Ishikawa (cell line): ENCODE measurements around the gene NME7.

Experiments used
- CEBPB ChIP-seq: IDR thresholded peaks from 2 replicates; pipeline ENCODE4 v1.6.1; 2012
- CREB1 ChIP-seq: IDR thresholded peaks from 2 replicates; pipeline ENCODE4 v1.6.1; 2012; ENCODE audit warnings: low read depth
- EGR1 ChIP-seq: IDR thresholded peaks from 2 replicates; pipeline ENCODE4 v1.6.1; 2012
- EP300 ChIP-seq: IDR thresholded peaks from 2 replicates; pipeline ENCODE4 v1.6.1; 2012; ENCODE audit warnings: borderline replicate concordance
- FOXM1 ChIP-seq: IDR thresholded peaks from 2 replicates; pipeline ENCODE4 v1.6.1; 2012; ENCODE audit warnings: low read depth, borderline replicate concordance
- NFIC ChIP-seq: IDR thresholded peaks from 2 replicates; pipeline ENCODE4 v1.6.1; 2012
- RAD21 ChIP-seq: IDR thresholded peaks from 2 replicates; pipeline ENCODE4 v1.6.1; 2012; ENCODE audit warnings: low read depth
- TAF1 ChIP-seq: IDR thresholded peaks from 2 replicates; pipeline ENCODE4 v1.6.1; 2012; ENCODE audit warnings: low read depth, mild to moderate bottlenecking
- TCF12 ChIP-seq: IDR thresholded peaks from 2 replicates; pipeline ENCODE4 v1.6.1; 2012; ENCODE audit warnings: low read depth
- TEAD4 ChIP-seq: IDR thresholded peaks from 2 replicates; pipeline ENCODE4 v1.6.1; 2012
- YY1 ChIP-seq: IDR thresholded peaks from 2 replicates; pipeline ENCODE4 v1.6.1; 2012; ENCODE audit warnings: low read depth
- ZBTB7A ChIP-seq: IDR thresholded peaks from 2 replicates; pipeline ENCODE4 v1.6.1; 2012; ENCODE audit warnings: low read depth
- TF ChIP-seq, protein P1 (sequence below): IDR thresholded peaks from 2 replicates; pipeline ENCODE4 v1.6.1; 2012
- TF ChIP-seq, protein P2 (sequence below): IDR thresholded peaks from 2 replicates; pipeline ENCODE4 v1.6.1; 2012; ENCODE audit warnings: low read depth, mild to moderate bottlenecking
- TF ChIP-seq, protein P3 (sequence below): IDR thresholded peaks from 2 replicates; pipeline ENCODE4 v1.6.1; 2012

Gene NME7

DNA sequence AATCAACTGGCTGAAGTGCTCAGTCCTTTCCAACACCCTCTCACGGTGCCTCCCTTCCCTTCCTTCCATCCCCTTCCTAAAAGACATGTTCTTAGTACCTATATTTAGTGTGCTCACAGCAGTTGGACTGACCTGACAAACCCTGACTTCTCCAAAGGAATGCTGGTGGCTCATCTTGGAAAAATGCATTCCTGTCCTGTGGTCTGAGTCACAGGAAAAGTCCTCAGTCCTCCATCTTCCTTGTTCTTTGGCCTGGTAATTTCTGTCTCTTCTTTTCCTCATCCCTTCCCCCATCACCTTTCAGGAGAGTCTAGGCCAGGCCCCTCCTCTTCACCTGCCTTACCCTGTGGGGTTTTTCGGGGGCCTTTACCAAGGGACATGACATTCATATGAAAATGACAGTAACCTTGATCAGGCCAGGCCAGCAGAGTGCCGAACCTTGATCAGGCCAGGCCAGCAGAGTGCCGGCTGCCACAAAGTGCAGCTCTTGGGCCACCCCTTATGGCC is 253.9 kb downstream of the NME7 start:
- TF ChIP-seq TEAD4, result peak; percentile 73
- TF ChIP-seq, protein P1, sequence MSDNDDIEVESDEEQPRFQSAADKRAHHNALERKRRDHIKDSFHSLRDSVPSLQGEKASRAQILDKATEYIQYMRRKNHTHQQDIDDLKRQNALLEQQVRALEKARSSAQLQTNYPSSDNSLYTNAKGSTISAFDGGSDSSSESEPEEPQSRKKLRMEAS, result no peak

DNA sequence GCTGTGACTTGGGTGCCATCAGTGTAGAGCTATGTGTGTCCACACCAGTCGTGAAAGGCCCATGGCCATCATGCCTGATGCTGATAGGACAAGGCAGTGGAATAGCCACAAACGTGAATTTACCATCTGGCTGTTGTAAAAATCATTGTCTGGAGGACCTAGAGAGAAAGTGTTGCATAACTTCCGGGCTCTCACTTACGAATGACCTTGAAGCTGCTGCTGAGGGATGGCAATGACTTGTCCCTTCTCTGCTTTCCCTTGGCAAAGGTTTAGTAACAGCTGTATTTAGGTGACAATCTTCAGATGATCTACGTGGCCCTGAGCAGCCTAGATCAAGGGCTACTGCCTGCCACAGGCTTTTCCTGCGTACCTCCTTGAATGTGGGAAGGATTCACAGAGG is 255.4 kb downstream of the NME7 start:
- TF ChIP-seq TEAD4 (no peak), ZBTB7A (no peak), YY1 (no peak), RAD21 (no peak), NFIC (no peak)
- TF ChIP-seq, protein P2, sequence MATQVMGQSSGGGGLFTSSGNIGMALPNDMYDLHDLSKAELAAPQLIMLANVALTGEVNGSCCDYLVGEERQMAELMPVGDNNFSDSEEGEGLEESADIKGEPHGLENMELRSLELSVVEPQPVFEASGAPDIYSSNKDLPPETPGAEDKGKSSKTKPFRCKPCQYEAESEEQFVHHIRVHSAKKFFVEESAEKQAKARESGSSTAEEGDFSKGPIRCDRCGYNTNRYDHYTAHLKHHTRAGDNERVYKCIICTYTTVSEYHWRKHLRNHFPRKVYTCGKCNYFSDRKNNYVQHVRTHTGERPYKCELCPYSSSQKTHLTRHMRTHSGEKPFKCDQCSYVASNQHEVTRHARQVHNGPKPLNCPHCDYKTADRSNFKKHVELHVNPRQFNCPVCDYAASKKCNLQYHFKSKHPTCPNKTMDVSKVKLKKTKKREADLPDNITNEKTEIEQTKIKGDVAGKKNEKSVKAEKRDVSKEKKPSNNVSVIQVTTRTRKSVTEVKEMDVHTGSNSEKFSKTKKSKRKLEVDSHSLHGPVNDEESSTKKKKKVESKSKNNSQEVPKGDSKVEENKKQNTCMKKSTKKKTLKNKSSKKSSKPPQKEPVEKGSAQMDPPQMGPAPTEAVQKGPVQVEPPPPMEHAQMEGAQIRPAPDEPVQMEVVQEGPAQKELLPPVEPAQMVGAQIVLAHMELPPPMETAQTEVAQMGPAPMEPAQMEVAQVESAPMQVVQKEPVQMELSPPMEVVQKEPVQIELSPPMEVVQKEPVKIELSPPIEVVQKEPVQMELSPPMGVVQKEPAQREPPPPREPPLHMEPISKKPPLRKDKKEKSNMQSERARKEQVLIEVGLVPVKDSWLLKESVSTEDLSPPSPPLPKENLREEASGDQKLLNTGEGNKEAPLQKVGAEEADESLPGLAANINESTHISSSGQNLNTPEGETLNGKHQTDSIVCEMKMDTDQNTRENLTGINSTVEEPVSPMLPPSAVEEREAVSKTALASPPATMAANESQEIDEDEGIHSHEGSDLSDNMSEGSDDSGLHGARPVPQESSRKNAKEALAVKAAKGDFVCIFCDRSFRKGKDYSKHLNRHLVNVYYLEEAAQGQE, result no peak

DNA sequence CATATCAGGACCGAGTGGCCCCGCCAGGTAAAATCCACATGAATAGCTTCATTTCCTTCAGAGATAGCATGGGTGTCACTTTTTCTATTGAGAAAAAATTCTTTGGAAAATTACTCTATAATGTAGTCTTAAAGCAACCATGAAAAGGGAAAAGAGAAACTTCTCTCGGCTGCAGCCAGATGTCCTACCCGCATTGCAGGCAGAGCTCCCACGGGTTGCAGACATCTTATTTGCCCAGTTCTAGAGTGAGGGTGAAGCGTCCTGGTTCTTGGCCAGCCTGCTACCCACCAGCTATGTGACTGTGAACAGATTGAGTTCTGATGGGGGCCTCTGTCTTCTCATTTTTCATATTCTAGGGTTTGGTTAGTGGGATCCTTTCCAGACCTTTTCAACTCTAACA is 256.1 kb downstream of the NME7 start:
- TF ChIP-seq, protein P2, result no peak
- TF ChIP-seq RAD21 (no peak), TAF1 (no peak)

DNA sequence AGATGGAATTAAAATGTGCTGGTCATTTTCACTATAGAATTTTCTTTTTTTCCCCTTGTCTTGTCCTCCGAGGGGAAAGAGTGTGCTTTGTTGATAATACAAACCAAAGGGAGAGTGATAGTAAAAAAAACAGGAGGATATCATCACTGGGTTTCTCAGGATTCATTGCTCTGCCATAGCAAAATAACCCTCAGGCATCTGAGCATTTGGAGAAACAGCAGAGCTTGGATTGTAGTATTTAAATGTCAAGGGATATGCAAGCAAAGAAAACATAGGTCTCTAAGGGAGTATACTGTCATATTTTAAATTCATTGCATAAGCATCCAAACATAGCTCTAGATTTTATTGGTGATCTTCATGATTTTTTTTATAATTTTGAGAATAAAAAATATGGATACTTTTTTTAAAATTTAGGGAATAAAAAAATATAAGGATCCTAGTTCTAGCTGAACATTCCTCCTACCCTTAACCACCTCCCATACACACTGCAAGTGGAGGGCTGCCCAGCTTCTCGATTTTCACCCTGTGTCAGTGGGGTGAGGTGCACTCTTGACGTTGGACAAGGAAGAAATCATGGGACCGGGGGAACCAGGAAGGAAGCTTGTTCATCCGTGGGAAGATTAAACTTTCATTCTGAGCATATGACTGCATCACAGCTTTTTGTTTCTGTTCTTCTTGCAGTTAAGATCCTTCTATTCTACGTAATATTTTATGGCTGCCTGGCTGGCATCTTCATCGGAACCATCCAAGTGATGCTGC is 256.7 kb downstream of the NME7 start:
- TF ChIP-seq, protein P1, result no peak
- TF ChIP-seq CEBPB, result no peak
- no peak for TF ChIP-seq EP300
- no peak for TF ChIP-seq EGR1
- TF ChIP-seq CREB1, result no peak
- TF ChIP-seq NFIC, result no peak
- TF ChIP-seq TCF12, result no peak
- no peak for TF ChIP-seq TAF1

DNA sequence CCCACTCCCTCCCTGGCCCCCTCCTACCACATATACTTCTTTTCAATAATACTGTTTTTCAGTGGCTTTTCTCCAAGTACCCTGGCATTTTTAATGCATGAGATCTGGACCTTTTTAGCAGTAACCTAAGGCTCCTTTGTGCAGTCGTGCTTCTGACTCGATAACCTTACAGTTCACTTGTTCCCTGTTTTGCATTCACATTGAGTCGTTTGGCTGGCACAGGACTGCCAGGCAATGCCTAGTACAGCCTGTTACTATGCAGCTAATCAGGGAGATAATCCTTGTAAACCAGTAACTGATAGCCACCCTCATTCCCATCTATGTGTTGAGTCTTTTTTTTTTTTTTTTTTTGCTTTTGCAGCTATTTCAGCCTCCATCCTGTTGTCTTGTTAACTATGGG is 257.4 kb downstream of the NME7 start:
- TF ChIP-seq TEAD4 (no peak), EP300 (no peak)
- TF ChIP-seq, protein P3, sequence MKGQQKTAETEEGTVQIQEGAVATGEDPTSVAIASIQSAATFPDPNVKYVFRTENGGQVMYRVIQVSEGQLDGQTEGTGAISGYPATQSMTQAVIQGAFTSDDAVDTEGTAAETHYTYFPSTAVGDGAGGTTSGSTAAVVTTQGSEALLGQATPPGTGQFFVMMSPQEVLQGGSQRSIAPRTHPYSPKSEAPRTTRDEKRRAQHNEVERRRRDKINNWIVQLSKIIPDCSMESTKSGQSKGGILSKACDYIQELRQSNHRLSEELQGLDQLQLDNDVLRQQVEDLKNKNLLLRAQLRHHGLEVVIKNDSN, result no peak

DNA sequence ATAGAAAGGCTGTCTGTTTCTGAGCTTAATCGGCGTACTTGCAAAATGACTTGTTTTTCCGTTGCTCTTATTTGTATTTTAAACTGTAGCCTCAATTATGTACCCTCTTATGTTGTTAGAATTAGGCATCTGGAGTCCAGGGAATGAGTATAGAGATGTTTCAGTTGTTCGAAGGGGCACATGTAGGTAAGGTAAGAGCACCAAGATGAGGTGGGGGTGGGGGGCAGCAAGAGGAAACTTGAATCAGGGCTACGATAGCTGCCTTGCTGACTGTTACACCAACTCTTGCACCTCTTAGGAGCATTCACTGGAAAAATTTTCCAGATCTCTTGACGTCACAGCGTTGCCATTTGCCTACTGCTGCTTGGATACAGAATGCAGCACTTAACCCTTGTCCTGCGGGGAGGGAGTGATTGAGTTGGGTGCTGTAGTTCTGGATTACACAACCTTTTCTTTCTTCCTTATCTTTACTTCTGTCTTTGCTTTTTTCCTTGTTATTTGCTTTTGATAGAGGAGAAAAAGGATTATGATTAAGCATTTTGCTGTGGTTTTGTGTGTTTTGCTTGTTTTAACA is 257.9 kb downstream of the NME7 start:
- TF ChIP-seq ZBTB7A, result no peak
- TF ChIP-seq CEBPB, result peak; percentile 44; the same call in 1 of the 2 replicates
- TF ChIP-seq, protein P1, result 0 out of 2 replicates have a peak, but pooled peaks have one; percentile 19

DNA sequence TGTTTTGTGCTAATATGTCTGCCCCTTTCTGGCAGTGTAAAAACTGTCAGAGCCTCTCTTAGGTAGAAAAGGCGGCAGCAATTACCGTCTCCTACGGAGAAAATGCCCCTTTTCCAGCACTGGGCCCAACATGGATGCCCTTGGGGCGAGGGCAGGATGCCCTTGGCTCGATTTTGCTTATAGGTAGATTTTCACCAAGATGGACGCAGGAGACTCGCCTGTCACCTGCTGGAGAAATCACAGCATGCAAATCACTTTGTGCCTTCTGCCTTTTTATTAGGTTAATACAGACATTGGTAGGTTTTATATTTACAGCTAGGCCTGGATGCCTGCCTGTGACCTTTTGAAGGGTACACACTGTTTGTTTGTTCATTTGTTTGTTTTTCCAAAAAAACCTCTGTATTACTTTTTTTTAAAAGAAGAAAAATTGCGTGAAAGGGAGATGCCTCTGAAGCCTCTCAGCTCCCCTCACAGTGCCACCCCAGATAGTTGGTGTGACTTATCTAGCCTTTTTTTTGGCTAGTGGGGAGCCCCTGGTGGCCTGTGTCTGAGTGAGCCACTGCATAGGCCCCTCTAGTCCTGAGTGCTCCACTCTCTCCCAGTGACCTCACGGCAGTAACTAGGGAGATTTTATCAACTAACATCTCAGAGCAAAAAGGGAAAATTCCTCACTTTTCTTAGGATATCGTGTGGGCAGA is 258.6 kb downstream of the NME7 start:
- TF ChIP-seq, protein P1, result no peak
- TF ChIP-seq EGR1 (no peak), NFIC (no peak), FOXM1 (no peak), EP300 (no peak), TCF12 (no peak), TEAD4 (no peak), CREB1 (no peak), YY1 (no peak), RAD21 (no peak), CEBPB (no peak)
- TF ChIP-seq, protein P2, result no peak
- TF ChIP-seq, protein P3, result no peak
